Measurements from ENCODE around the gene SPTSSB.

SPTSSB gene

DNA sequence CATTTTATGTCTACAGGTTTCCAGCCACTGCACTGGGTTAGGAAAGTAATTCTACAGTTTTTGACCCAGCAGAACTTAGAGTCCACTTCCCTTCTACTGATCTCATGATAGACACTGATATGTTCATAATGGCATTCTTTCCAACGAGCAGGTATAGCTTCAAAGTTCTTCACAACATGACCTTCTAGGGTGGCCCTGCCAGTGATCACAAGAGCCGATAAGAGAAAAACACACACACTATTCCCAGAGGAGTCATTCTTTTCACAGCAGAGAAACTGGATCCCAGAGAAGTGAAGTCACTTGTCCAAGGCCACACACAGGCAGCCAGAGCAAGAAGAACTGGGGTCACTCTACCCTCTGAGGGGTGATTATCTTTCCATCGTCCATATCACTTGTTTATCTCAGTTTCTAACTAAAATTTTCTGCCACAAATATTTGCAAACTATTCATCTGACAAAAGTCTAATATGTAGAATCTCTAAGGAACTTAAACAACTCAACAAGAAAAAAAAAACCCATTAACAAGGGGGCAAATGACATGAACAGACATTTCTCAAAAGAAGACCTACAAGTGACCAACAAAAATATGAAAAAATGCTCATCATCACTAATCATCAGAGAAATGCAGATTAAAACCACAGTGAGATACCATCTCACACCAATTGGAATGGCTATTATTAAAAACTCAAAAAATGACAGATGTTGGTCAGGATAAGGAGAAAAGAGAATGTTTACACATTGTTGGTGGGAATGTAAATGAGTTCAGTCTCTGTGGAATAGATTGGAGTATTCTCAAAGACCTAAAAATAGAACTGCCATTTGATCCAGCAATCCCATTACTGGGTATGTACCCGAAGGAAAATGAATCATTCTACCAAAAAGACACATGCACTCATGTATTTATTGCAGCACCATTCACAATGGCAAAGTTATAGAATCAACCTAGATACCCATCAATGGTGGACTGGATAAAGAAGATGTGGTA is 31.5 kb downstream of the SPTSSB start:
- DNase-seq (ENCODE audit: low spot score) = no peak

- no peak for DNase-seq (ENCODE audit: low spot score)
These were observed 34.0 kb downstream of the SPTSSB start for GRCh38 chr3:161337311-161337710.

GRCh38 chr3:161336661-161337060 is 34.7 kb downstream of the SPTSSB start:
- DNase-seq (ENCODE audit: low spot score) = peak; percentile 25

DNA sequence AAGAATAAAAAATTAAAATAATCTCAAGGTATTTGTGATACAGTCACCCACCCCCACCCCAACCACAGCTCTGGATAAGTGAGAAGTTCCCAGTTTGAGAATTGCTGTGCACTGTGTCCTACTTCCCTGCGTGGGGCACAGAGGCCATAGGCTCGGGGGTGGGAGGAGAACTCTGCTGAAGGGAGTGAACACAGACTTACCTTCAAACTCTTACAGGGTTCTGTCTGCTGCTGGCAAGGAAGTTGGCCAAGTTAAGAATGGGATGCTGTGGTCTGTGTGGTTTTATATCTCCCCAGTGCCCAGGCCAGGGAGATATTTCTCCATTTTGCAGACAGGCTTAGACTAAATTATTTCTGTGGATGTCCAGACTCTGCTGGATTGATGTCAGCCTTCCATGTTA is 37.6 kb downstream of the SPTSSB start:
- DNase-seq (ENCODE audit: low spot score) = no peak

DNA sequence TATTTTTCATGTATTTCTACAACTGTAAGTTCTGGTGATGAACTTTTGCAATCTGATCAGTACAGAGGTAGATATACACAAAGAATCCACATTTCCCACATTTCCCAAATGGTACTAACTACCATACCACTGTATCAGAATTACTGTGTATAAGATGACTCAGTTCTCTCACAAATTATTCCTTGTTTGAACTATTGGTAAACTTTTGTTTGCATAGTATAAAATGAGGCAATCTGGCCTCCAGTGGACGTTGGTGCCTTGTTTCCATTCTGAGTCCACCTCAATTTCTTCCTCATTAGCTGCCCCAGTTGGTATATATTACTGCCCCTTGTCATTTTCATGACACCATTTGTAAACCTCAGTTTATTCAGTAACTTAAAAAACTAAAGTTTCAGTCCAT is 38.5 kb downstream of the SPTSSB start:
- DNase-seq (ENCODE audit: low spot score) = no peak

DNA sequence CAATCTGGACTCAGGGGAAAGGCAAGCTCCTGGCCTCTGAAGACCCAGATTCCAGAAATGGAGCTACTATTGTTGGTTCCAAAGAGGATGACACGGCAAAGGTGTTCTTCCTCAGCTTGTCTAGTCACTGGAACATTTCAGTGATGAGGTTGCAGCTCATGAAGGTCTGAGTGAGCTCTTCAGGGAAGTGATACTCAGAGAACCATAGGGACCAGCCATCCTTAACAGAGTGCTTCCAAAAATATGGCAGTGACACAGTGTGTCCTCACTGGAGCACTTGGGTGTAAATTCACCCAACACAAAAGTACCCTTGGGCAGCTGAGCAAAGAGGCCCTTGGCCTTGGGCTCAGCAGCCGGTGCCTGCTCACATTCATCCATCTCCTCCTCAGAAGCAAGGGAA is 46.3 kb downstream of the SPTSSB start:
- no peak for DNase-seq (ENCODE audit: low spot score)

- no peak for DNase-seq (ENCODE audit: low spot score)
These were observed 47.2 kb downstream of the SPTSSB start for GRCh38 chr3:161323926-161324621.

DNA sequence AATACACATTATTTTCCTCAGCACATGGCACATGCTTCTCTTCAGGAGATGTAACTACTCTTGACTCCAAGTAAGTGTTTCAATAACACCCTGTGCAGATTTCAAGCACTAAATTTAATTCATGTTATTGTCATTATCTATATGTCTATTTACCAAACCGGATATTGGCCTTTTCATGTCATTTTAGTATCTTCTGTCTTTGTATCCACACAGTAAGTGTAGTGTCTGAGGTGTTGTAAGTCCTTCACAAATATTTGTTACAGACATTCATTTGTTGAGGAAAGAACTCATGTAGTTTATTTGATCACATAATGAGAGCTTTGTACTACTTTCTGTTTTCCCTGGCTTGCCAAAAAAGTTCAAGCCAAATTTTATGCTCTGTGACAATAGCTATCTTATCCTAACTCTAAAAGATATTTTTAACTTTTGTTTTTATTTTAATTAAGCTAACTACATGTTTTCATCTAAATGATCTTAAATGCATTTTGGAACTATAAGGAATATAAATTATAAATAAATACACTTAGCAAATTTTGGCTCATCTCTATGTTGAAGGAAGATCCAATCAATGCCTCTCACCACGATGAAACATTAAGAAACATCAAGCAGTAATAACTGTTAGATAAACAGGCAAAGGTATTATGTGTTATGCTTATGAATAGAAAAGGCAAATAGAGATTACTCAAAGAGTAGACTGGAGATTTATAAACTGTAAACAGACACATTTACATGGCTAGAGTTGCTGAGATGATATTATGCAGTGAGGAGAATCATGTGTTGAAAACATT is 48.3 kb downstream of the SPTSSB start:
- no peak for DNase-seq (ENCODE audit: low spot score)

DNA sequence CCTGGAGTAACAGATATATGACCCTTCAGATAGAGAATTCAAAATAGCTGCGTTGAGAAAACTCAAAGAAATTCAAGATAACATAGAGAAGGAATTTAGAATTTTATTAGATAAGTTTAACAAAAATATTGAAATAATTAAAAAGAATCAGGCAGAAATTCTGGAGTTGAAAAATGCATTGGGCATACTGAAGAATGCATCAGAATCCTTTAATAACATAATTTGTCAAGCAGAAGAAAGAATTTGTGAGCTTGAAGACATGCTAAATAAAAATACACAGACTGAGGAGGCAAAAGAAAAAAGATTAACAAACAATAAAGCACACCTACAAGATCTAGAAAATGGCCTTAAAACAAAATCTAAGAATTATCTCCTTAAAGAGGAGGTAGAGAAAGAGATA is 50.5 kb downstream of the SPTSSB start:
- DNase-seq (ENCODE audit: low spot score) = no peak

DNA sequence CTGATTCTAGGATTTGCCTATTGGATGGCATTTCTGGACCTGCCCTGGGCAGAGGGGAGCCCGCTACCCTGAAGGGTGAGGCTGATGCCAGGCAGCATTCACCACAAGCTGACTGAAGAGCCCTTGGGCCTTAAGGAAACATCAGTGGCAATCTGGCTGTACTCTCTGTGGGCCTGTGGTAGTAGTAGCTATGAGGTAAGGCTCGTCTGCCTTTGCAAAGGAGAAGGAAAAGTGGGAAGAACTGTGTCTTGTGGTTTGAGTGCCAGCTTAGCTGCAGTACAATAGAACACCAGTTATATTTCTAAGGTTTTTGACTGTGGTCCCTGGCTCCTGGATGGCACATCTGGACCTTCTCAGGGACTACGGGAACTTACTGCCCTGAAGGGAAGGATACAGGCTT is 51.5 kb downstream of the SPTSSB start:
- DNase-seq (ENCODE audit: low spot score) = no peak

- no peak for DNase-seq (ENCODE audit: low spot score)
These were observed 54.2 kb downstream of the SPTSSB start for GRCh38 chr3:161317077-161317476.

DNA sequence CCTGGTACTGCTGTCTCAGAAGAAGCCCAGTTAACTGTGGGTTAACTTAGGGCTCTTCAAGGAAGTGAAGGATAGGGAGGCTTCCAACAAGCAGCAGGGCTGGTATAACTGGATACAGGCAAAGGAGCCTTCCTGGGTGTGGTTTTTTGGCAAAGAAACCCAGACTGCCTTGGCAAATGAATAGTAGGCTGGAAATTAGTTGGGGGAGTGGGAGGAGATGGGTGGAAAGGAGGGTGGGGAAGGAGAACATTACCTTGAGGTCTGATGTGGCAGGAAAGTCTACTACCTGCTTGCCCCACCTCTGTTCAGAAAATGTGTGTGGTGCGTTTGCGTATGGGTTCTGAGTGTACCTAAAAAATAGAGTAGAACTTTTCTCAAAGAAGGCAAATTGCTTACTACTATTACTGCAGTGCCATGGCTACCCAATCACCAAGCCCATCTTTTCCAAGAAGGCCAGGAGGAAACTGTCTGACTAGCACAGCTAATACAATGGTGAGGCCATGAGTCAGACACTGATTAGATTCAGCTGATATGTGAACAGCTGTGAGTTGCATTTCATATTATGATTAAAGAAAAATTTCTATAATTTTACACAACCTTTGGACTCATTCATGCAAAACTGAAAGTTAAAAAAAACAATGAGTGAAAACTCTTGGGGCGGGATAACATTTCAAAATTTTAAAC is 55.2 kb downstream of the SPTSSB start:
- peak; percentile 53 for DNase-seq (ENCODE audit: low spot score)

- DNase-seq (ENCODE audit: low spot score) = peak; percentile 91
These were observed 56.4 kb downstream of the SPTSSB start for GRCh38 chr3:161314836-161315395.

DNA sequence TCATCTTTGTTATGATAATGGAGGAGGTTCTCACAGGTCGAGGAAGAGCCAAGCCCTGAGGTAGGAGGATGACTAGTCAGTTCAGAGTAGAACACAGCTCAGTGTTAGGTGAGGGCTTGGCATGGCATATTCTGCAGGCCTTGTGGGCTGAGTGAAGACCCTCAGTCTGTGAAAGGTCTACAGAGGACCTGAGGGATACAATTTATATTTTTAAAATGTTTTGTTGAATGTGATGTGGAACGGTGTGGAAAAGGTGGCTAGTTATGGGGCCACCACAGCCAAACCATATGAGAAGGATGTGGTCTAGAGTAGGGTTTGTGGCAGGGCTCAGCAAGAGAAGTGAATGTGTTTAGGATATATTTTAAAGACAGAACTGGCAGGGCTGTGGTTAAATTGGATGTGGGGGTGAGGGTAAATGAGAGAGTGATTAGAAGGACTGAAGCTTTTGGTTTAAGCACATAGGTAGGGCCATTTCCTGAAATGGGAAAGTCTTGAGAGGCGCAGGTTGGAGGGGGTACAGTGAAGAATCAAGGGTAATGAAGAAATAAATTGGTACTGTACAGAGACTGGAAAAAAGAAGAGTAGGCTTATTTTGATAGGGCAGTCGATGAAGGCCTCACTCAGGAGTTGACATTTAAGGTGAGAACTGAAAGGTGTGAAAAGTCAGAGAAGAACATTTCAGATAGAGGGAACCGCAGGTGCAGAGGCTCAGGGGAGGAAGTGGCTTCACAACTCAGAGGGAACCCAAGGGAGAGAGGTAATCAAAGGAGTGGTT is 60.5 kb downstream of the SPTSSB start:
- DNase-seq (ENCODE audit: low spot score) = no peak

DNA sequence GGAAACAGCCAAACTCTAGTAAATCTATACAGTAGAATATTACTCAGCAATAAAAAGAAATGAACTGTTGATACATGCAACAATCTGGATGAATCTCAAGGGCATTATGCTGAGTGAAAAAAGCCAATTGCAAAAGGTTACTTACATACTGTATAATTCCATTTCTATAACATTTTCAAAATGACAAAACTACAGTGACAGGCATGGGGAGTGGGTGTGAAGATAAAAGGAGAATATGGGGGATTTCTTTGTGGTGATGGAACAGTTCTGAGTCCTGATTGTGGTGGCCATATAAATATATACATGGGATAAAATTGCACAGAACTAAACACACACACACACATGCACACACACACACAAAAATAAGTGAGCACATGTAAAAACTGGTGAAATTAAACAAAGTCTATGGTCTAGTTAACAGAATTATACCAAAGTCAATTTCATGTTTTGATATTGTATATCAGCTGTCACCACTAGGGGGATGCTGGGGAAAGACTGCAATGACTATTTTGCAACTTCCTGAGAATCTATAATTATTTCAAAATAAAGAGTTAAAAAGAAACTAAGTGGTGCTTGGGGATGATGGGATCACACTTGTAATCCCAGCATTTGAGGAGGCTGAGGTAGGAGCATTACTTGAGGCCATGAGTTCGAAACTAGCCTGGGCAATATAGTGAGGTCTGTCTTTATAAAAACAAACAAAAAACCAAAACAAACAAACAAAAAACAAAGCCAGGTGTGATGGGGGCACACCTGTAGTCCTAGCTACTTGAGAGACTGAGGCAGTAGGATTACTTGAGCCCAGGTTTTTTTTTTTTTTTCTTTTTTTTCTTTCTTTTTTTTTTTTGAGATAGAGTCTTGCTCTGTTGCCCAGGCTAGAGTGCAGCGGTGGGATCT is 66.0 kb downstream of the SPTSSB start:
- peak; percentile 17 for DNase-seq (ENCODE audit: low spot score)

DNA sequence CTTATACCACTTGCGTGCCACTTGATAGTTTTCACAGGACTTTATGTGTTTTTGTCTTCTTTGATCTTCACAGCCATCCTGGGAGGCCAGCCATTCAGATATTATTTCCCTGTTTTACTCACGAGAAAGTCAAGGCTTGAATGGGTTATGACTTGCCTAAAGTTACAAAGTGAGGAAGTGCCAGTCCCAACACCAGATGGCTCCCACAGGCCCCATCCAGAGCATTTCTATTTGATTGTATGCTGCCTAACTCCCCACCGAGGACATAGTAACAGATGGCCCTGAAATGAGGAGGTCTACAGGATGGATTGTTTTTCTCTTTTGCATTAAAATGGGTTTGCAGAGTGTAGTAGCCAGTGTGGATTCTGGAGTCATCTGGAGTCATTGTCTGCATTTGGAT is 74.5 kb downstream of the SPTSSB start:
- no peak for DNase-seq (ENCODE audit: low spot score)

DNA sequence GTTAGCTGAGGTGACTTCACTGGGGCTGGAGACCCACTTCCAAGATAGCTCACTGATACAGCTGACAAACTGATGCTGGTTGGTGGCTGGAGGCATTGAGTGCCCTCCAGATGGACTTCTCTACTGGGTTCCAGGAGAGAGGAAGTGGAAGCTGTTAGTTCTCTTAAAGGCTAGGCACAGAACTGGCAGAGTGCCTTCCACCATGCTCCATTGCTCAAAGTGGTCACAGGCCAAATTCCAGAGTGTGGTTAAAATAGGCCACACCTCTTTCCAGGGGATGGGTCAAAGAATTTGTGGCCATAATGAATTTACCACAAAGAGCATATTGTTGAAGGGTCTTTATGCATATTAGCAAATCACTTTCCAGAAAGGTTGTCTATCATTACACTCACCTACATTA is 76.0 kb downstream of the SPTSSB start:
- DNase-seq (ENCODE audit: low spot score) = peak; percentile 84

Measured in kidney tubule cell (primary cell).